Measurements from ENCODE around the gene BRD4.

The BRD4 gene

DNA sequence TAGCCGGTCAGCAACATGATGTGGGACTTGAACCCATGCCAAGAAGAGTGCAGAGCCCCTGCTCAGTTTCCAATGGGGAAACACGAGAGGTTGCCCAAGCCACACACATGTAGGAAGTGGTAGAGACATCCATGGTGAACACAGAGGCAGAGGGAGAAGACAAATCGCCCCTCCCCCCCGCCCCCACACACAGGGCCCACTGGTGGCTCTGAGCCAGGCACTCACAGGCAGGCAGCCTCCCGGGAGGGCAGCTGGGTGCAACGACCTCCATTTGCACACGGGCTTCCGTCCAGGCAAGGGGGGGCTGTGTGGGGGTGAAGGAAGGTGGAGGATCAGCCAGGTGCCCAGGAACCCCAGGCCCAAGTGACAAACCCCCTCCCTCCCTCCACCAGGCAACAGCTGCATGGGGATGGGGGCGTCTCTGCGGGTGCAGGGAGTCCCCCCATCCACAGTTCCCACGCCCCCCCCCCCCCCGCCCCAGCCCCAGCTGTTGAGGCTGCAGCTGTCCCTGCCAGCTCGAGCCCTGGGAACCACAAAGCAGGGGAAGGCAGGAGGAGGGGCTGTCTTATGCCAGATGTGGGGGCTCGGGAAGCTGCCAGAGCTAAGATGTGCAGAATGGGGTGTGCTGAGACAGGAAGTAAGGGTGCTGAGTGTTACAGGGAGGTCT is 134.9 kb downstream of the BRD4 start:
- DNase-seq (ENCODE audit: low spot score), result no peak
- TF ChIP-seq, protein P1, sequence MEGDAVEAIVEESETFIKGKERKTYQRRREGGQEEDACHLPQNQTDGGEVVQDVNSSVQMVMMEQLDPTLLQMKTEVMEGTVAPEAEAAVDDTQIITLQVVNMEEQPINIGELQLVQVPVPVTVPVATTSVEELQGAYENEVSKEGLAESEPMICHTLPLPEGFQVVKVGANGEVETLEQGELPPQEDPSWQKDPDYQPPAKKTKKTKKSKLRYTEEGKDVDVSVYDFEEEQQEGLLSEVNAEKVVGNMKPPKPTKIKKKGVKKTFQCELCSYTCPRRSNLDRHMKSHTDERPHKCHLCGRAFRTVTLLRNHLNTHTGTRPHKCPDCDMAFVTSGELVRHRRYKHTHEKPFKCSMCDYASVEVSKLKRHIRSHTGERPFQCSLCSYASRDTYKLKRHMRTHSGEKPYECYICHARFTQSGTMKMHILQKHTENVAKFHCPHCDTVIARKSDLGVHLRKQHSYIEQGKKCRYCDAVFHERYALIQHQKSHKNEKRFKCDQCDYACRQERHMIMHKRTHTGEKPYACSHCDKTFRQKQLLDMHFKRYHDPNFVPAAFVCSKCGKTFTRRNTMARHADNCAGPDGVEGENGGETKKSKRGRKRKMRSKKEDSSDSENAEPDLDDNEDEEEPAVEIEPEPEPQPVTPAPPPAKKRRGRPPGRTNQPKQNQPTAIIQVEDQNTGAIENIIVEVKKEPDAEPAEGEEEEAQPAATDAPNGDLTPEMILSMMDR (IDR thresholded peaks at IDR 0.05; ENCODE audit: borderline replicate concordance, control extremely low read depth, extremely low read depth, insufficient read depth, missing control alignments), result no peak
- in situ Hi-C loops (cut with MboI; ENCODE audit: low sequenced_read_pairs, unreplicated experiment), result no loop called here

DNA sequence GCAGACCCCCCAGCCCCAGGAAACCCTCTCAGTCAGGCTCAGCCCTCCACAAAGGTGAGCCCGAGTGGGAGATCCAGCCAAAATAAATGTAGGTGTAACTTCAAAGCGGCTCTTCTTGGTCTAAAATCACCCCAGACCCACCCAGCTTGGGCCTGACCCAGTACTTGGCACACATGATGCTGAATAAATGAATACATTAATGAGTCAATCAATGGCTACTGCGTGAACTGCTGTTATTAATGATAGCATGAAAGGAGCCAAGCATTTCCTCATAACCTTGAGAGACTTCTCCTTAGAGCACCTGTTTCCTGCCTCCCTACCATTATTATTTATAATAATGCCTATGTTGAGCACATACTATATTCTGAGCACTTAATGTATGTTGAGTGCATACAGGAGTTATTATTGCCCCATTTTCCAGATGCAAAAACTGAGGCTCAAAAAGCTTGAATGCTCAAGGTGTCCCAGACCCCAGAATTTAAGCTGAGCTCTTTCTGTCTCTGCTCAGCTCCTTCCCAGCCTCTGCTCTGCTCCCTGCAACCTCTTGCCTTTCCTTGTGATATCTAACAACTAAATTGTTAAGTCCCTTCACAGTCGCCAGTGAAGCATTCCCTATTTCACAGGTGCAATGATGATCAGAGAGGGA is 135.9 kb downstream of the BRD4 start:
- DNase-seq (ENCODE audit: low spot score), result no peak
- in situ Hi-C loops (cut with MboI; ENCODE audit: low sequenced_read_pairs, unreplicated experiment), result no loop called here
- TF ChIP-seq, protein P1 (IDR thresholded peaks at IDR 0.05; ENCODE audit: borderline replicate concordance, control extremely low read depth, extremely low read depth, insufficient read depth, missing control alignments), result no peak

DNA sequence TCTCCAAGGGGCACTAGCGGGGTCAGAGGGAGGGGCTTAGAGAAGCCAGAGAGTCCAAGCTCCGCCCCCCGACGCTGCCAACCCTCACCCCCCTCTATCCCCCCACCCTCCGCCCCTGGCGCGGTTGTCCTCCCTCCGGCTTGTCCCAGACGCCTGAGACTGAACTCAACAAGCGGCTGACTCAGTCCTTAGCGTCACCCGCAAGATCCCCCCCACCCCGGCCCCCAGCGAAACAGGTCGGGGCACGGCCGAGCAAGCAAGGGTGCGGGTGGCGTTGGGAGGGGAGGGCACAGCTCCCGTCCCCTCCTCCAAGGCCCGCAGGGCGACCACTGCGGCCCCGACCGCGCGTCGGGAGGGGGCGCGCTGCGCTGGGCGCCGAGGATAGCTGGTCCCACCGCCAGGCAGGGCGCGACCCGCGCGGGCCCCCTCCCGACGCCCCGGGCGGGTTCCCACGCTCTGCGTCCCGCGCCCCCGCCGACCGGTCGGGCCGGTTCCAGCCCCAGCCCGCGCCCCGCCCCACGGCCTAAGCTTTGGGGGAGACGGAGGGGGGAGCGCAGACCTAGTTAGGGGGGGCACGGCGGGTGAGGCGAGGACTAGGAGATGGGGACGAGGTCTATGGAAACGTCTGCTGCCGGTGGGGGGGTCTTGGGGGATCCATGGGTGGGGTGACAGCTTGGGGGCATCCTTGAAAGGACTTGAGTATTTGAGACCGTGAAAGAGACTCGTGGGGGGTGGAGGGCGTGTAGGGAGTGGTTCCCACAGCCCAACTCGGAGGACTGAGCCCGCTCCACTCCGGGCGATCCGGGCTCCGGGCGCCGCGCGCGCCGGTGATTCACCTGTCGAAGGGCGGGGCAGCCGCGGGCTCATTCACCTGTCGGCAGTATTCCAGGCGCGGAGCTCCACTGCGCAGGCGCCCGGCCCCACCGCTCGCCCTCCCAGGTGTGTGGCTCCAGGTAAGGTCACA is 136.7 kb downstream of the BRD4 start:
- TF ChIP-seq, protein P1 (IDR thresholded peaks at IDR 0.05; ENCODE audit: borderline replicate concordance, control extremely low read depth, extremely low read depth, insufficient read depth, missing control alignments), result peak; percentile 16
- no peak for DNase-seq (ENCODE audit: low spot score)
- in situ Hi-C loops (cut with MboI; ENCODE audit: low sequenced_read_pairs, unreplicated experiment), result no loop called here

DNA sequence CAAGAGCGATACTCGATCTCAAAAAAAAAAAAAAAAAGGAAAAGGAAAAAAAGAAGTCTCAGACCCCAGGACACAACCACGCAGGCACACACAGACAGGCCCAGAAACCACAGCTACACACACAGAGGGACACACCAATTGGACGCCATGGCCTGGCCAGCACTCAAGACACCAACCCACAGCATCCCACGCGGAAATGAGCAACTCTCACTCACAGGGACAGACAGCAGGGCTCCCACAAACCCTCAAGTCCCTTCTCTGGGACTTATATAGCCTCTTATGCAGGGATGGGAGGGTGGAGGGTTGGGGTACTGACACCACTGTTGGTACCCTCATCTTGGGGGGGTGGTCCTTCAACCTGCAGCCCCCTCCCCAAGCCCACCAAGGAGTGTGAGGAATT is 137.4 kb downstream of the BRD4 start:
- in situ Hi-C loops (cut with MboI; ENCODE audit: low sequenced_read_pairs, unreplicated experiment), result no loop called here
- TF ChIP-seq, protein P1 (IDR thresholded peaks at IDR 0.05; ENCODE audit: borderline replicate concordance, control extremely low read depth, extremely low read depth, insufficient read depth, missing control alignments), result no peak
- DNase-seq (ENCODE audit: low spot score), result no peak

DNA sequence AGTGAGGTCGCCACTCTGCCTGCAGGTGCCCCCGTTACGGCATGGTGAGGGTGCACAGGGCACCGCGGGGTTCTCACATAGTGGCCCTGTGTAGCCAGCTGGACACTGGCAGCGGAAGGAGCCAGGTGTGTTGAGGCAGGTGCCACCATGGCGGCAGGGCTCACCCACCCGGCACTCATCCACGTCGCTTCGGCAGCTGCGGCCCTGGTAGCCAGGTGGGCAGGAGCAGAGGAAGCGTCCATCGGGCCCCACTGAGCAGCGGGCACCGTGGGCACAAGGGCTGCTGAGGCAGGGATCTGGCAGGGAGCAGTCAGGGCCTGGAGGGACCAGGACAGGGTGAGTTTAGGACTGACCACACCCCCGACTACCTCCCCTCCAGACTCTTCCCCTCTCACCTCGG is 140.4 kb downstream of the BRD4 start:
- in situ Hi-C loops (cut with MboI; ENCODE audit: low sequenced_read_pairs, unreplicated experiment), result no loop called here
- TF ChIP-seq, protein P1 (IDR thresholded peaks at IDR 0.05; ENCODE audit: borderline replicate concordance, control extremely low read depth, extremely low read depth, insufficient read depth, missing control alignments), result no peak
- no peak for DNase-seq (ENCODE audit: low spot score)

DNA sequence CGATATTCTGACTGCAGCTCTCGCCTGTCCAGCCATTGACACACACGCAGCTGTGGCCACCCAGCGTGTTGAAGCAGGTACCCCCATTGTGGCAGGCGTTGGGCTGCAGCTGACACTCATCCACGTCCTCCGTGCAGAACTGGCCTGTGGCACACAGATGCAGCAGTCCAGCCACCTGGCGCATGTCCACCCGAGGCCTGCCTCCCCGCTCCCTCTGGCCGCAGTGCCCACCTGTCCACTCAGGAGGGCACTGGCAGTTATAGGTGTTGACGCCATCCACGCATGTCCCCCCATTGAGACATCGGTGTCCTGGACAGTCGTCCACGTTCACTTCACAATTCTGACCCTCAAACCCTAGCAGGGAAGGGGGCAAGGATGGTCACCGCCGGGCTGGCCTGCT is 140.8 kb downstream of the BRD4 start:
- in situ Hi-C loops (cut with MboI; ENCODE audit: low sequenced_read_pairs, unreplicated experiment), result no loop called here
- DNase-seq (ENCODE audit: low spot score), result no peak
- TF ChIP-seq, protein P1 (IDR thresholded peaks at IDR 0.05; ENCODE audit: borderline replicate concordance, control extremely low read depth, extremely low read depth, insufficient read depth, missing control alignments), result no peak

Measured in GM13976 (cell line).